Measurements from ENCODE around the gene KRTAP12-1. TPM values are rescaled to one million over a fixed set of nuclear protein-coding genes. Genes with fewer than 3 reads are reported as not detected.
"Not testable (repeated sequence)": the region's sequence is repeated elsewhere in the genome, so short reads cannot be mapped to it uniquely, and the experiment has no call there.

Gene KRTAP12-1
- polyA plus RNA-seq, 3 donors: not detected

DNA sequence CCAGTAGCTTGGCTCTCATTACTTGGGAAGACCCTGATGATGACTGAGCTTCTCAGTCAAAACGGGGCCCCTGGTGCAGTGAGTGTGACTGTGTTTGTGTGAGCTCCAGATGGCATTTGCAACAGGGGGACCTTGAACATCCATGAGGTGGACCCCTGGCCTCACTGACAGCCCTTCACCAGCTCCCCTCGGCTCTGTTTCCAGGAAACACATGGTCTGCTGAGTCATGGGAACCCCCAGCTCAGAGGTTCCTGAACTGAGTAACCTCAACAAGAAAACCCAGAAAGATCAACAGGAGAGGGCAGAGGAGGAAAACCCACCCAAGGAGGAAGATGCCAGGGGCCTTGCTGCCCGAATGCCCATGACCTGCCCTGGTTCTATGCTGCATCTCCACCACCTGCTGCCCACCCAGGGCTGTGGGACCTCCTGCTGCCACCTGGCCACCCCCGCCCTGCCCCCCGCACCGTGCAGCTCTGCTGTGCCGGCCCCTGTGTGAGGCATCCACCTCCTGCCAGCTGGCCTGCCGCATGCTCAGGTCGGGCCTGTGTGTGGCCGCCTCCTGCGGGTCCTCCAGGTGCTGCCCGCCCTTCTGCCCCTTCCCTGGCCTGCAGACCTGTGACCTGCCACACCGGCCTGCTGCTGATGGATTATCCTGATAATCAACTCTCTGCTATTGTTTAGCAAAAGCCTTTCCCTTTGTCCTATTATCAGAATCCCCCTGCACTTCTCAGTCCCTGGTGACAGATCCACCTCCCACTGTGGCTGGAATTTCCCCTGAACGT lies 4.2 kb upstream of the KRTAP12-1 start:
- no peak overlapping the region for H3K27ac ChIP-seq (ENCODE audit: low read depth, low read length)
- WGBS, 3 donors: 21 to 31% (median 31%) methylated on average over 12 to 14 of the region's 14 CpGs

DNA sequence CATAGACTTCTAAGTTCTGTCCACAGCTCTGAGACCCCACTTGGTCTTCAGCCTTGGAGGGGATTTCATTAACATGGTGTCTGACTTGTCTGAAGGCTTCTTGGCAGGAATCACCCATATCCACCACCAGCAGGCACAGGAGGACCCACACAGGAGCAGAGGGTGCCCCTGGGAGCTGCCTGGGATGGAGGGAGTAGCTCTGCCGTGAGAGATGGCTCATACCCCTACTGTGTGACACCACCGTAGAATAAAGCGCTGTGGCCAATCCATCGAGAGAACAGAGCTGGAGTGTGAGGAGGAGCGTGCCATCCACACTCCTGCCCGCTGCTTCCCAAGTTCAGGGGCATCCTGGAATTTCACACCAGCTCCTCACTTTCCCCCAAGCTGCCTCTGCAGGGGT lies 3.1 kb upstream of the KRTAP12-1 start:
- 74 to 83% (median 80%) methylated on average over 5 to 6 of the region's 6 CpGs for WGBS, 3 donors

DNA sequence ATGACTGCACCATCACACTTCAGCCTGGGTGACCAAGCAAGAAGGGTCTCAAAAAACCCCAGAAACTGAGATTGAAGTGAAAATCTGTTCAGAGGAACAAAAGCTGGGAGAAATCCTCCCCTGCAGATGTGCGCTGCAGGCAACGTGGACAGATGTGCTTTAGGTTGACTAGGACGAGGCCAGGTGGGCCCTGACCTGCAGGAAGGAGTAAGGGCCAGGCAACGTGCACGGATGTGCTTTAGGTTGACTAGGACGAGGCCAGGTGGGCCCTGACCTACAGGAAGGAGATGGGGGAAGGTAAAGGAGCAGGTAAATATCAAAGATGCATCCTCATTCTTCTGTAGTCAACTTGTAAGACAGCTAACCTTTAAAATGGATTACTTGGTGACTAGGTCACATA lies 2.5 kb upstream of the KRTAP12-1 start:
- no peak overlapping the region for H3K27ac ChIP-seq (ENCODE audit: low read depth, low read length)
- 66 to 84% (median 70%) methylated on average over 6 of the region's 6 CpGs for WGBS, 3 donors

More for the DNA sequence above, 3.1 kb upstream of the KRTAP12-1 start:
- H3K27ac ChIP-seq (ENCODE audit: low read depth, low read length): not testable (repeated sequence)

DNA sequence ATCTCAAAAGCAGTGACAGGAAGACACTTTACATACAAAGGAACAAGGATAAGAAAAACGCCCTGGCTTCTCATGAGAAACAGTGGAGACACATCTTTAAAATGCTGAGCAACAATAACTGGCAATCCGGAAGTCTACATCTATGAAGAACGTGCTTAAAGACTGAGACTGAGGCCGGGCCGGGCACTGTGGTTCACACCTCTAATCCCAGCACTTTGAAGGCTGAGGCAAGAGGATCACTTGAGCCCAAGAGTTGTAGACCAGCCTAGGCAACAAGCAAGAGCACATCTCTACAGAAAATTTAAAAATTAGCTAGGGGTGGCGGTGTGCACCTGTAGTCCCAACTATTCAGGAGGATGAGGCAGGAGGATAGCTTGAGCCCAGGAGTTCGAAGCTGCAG lies 2.1 kb upstream of the KRTAP12-1 start:
- 65 to 81% (median 72%) methylated on average over 7 of the region's 7 CpGs for WGBS, 3 donors

DNA sequence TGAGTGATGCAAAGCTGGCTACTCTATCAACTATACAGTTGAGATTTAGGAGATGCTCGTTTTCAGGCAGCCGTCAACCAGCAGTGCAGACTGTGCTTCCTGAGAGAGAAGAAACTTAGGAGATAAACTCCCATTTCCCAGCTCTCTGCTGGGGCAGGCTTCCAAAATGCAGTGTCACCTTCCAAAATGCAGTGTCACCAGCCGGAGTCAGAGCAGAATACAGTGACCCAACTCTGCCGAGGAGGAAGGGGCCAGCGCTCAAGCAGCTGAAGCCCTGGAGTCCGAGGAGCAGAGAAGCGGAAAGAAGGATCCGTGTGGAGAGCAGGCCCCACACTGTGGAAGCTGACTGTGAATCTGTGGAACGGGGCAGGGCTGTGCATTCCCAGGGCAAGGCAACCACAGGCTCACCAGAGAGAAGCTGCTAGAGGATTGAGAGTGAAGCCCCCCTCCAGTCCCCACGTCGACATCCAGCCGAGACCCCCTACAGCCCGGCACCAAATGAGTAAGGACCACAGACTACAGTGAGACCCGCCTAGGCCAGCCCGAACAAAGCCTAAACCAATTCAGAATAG lies 703 bp upstream of the KRTAP12-1 start:
- WGBS, 3 donors: 69 to 79% (median 78%) methylated on average over 15 of the region's 15 CpGs

More for the DNA sequence above, 2.1 kb upstream of the KRTAP12-1 start:
- H3K27ac ChIP-seq (ENCODE audit: low read depth, low read length): no peak overlapping the region

DNA sequence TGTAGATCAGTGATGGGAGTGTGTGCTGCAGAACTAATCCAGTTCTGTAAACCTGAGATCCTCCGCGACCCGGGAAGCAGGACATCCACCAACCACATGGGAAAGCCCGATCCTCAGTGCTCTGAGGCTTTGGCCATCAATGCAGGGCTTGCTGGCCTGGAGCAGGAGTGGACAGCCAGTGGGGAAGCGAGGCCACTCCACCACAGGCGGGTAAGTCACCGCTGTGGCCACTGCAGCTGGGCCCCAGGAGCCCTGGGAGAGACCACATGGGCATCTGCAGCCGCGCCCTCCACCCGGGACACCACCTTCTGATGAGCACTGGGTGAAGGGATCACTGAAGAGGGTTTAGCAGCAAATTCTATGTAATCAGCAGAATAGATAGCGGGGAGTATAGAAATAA lies 811 bp downstream of the KRTAP12-1 start:
- WGBS, 3 donors: 69 to 85% (median 77%) methylated on average over 11 of the region's 11 CpGs
- H3K27ac ChIP-seq (ENCODE audit: low read depth, low read length): no peak overlapping the region

More for the DNA sequence above, 703 bp upstream of the KRTAP12-1 start:
- H3K27ac ChIP-seq (ENCODE audit: low read depth, low read length): no peak overlapping the region

DNA sequence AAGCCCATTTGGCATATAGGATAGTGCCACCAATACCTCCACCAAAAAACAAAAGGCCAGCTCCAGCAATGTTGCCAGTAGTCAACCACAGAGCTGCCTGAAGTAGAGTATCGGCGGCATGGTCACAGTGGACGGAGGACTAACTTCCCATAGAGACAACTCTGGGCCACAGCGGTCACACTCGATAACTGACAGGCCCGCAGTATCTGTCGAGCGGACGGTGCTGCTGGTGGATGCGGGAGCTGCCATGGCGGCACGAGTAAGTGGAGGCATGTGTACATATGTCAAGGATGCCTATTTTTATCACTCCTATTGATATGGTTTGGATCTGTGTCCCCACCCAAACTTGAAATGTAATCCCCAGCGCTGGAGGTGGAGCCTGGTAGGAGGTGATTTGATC lies 4.1 kb downstream of the KRTAP12-1 start:
- no peak overlapping the region for H3K27ac ChIP-seq (ENCODE audit: low read depth, low read length)
- WGBS, 3 donors: 90 to 91% (median 91%) methylated on average over 13 of the region's 13 CpGs

DNA sequence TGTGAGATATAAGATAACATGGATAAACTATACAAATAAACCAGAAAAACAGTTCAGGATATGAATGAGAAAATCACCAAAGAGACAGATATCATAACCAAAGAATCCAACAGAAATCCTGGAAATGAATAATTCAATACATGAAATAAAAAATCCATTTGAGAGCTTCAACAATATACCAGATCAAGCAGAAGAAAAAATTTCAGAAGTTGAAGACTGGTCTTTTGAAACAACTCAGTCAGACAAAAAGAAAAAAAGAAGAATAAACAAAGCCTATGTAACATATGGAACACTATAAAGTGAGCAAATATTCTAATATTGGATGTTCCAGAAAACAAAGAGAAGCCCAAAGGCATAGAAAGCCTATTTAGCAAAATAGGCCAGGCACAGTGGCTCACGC lies 10.1 kb downstream of the KRTAP12-1 start:
- WGBS, 3 donors: 94 to 100% (median 97%) methylated on average over 1 of the region's 1 CpG
- no peak overlapping the region for H3K27ac ChIP-seq (ENCODE audit: low read depth, low read length)

DNA sequence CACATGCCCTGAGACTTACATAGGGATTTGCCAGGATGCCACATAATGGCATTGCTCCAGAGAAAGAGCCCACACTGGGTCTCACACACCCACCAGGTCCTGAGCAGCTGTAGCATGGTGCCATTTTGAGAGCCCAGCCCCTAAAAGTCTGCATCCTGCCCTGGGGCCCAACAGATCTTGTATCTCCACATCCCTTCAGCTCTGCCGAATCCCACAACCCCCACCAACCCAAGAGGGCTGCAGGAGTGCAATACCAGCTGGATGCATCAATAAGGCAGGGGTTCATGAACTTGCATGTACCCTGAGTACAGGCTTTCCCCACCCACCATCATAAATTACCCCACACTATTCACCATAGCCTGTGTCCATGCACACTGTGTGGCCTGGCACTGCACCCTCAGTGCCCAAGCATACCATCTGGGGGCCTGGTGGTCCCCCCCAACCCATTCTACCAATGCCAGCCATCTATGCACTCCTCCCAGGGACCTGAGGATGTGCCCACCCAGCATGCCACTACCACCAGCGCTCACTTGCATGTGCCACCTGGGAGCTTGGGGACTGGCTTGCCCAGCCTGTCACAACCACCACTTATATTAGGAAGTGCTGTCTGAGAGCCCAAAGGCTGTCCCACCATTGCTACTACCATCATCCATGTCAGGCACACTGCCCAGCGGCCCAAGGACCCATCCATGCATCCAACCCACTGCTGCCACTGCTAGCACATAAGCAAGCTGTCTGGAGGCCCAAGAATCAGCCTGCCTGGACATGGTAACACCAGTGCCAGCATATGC lies 11.1 kb downstream of the KRTAP12-1 start:
- 55 to 85% (median 70%) methylated on average over 3 of the region's 3 CpGs for WGBS, 3 donors
- H3K27ac ChIP-seq (ENCODE audit: low read depth, low read length): no peak overlapping the region

DNA sequence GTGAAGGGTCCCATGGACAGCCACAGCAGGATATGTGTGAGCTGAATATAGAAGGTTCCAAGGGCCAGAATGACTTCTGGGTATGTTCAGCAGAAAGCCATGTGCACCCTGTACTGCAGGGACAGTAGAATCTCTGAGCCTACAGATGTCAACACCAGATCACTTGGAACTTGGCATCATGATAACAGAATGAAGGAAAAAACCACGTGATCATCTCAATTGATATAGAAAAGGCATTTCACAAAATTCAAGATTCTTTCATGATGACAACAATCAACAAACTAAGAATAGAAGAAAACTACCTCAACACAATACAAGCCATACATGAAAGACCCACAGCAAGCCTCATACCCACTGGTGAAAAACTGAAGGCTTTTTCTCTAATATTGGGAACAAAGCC lies 14.4 kb downstream of the KRTAP12-1 start:
- H3K27ac ChIP-seq (ENCODE audit: low read depth, low read length): no peak overlapping the region
- 59 to 84% (median 70%) methylated on average over 1 of the region's 1 CpG for WGBS, 3 donors

DNA sequence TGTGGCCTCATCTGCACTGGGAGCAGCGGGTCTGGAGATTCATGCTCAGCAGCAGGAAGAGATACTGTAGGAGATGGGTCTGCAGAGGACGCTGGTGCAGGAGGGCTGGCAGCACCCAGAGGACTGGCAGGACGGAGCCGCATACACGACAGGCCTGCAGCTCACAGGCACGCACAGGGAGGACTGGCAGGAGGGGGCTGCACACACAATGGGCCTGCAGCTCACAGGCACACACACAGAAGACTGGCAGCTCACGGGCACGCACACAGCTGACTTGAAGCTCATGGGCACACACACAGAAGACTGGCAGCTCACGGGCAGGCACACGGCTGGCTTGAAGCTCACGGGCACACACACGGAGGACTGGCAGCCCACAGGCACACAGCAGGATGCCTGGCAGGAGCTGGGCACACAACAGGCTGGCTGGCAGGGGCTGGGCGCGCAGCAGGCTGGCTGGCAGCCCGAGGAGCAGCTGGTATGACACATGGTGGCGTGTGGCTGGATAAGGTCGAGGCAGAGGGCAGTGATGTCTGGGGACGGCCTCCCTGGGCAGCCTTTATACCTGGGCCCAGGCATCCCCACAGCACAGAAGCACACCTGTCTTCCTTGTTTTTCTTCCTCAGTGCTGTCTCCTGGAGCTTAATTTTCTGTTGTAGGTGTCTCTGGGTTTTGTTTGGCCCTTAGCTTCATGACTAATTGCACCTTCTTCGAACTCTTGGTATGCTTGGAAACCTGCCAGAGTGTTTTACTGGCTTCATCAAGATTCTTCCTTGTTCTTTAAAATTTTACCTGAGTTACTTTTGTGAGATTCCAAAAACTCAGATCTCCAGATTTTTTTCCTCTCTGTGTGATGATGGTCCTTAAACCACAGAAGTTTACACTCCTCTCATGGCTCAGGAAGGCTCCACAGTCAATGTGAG lies 15.3 kb downstream of the KRTAP12-1 start, which contains the start of gene KRTAP12-2:
Gene KRTAP12-2 (minus strand): TSS at position 527 of the 920 bp plus-strand sequence. CDS start 41 bp downstream, at position 486.
- whole genome bisulfite sequencing, 3 donors: 58 to 72% (median 69%) methylated on average over 19 of the region's 19 CpGs
- no peak within 1 kb of the TSS for H3K27ac ChIP-seq (ENCODE audit: low read depth, low read length)

DNA sequence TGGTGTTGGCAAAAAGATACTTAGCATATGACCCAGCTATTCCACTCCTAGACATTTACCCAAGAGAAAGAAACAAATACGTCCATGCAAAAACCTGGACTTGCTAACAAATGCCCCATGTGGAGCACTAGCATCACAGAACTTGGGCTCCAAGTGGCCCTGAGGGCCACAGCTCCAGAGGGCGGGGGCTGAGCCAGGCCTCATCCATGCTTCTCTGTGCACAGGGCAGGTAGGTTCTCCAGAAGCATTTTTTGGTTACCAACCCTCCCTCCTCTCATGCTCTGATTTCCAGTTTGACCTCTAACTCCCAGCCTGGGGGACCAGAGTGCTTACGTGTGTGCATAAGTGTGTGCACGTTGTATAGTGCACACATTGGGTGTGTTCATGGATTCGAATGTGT lies 17.3 kb downstream of the KRTAP12-1 start:
- 76 to 86% (median 85%) methylated on average over 5 of the region's 5 CpGs for WGBS, 3 donors
- H3K27ac ChIP-seq (ENCODE audit: low read depth, low read length): no peak overlapping the region

DNA sequence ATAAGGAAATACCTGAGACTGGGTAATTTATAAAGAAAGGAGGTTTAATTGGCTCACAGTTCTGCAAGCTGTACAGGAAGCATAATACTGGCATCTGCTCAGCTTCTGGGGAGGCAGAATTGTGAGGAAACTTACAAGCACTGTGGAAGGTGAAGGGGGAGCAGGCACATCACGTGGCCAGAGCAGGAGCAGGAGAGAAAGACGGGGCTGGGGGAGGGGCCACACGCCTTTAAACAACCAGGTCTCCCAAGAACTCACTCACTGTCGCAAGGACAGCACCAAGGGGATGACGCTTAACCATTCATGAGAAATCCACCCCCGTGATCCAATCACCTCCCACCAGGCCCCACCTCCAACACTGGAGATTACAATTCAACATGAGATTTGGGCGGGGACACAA lies 20.4 kb downstream of the KRTAP12-1 start:
- WGBS, 3 donors: 32 to 65% (median 44%) methylated on average over 7 of the region's 7 CpGs
- not testable (repeated sequence) for H3K27ac ChIP-seq (ENCODE audit: low read depth, low read length)

DNA sequence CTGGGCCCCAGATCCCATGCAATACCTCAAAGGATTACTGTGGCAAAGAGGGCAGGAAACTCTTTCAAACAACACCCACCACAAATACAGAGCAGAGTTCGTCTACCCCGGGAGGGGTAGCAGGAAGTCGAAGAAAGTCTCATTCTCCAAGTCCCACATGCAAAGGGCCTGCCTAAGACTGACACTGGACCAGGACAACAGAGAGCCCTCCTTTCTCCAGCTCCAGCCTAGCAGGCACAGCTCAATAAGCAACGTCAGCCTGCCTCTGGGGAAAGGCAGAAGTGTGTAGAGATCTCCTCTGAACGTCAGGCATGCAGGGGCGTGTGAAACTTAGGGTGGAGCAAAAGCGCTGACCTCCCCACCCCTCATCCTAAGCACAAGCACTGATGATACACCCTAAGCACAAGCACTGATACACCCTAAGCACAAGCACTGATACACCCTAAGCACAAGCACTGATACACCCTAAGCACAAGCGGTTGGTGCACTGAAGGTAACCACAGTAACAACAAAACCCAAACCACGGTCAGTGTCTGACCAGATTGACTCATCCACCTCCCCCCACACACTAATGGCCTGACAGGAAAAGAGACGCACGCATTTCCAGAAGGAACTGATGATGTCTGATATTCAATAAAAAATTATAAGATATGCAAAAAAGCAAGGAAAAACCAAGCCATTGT lies 22.9 kb downstream of the KRTAP12-1 start:
- no peak overlapping the region for H3K27ac ChIP-seq (ENCODE audit: low read depth, low read length)
- 44 to 57% (median 49%) methylated on average over 11 of the region's 11 CpGs for WGBS, 3 donors

DNA sequence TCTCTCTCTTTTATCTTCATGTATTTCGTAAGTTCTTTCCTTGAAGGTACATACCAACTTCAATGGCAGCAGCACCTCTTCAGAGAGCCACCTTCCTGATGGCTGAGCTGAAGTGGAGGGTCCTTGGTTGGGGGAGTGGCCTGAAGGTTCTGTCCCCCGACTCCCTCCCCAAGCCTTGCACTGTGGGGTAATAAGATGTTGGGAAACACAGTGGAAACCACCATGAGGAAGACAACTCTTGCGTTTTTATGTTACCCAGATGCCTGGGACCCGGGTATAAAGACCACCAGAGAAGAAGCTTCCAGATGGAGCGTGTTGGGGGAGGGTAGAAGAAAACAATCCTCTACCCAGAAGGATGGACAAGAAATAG lies 23.4 kb downstream of the KRTAP12-1 start:
- 72 to 76% (median 72%) methylated on average over 5 of the region's 5 CpGs for WGBS, 3 donors
- no peak overlapping the region for H3K27ac ChIP-seq (ENCODE audit: low read depth, low read length)

DNA sequence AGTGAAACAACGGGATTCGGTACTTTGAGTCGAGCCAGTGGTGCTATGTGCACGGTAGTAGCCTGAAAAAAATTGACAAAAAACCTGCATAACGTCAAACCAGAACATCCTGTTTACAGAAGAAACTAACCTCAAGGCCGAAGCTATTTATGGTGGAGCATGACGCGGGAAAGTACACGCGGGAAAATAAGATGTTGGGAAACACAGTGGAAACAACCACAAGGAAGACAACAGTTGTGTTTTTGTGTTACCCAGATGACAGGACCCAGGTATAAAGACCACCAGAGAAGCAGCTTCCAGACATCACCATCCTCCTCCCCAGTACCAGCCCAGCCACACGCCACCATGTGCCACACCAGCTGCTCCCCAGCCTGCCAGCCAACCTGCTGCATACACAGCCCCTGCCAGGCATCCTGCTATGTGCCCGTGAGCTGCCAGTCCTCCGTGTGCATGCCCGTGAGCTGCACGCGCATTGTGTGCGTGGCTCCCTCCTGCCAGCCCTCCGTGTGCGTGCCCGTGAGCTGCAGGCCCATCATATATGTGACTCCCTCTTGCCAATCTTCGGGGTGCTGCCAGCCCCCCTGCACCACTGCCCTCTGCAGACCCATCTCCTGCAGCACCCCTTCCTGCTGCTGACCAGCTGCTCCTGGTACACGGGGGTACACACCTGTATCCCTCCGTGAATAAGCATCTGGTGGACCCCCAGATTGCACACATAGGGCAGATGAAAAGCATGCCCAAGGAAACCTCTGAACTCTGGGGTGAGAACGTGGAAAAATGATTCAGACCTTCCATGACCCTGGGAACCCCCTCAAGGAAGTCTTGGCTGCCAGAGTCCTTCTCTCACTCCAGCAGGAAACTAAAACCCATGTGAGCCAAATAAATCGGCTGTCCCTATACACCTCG lies 24.1 kb downstream of the KRTAP12-1 start, which contains the start of gene KRTAP12-3:
Gene KRTAP12-3 (plus strand): TSS at position 298 of the 906 bp plus-strand sequence. CDS start 48 bp downstream, at position 346.
- no peak within 1 kb of the TSS for H3K27ac ChIP-seq (ENCODE audit: low read depth, low read length)
- WGBS, 3 donors: 62 to 68% (median 68%) methylated on average over 26 of the region's 26 CpGs

DNA sequence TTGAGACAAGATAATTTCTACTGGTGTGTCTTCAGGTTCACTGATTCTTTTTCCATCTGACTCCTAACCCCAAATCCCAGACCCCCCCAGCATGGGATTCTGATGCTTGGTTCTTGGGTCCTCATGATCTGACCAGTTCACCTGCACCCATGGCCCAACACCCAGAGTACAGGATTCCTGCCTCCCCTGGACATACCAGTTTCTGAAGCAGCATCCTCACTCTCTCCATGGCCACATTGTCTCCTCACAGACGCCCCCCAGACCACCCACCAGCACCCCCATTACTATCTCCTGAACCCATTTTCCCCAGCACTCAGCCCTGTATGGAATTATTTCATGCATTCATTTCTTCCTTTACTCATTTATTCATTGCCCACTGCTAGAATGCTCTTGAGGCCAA lies 25.1 kb downstream of the KRTAP12-1 start:
- WGBS, 3 donors: 35 to 76% (median 47%) methylated on average over 1 of the region's 1 CpG
- no peak overlapping the region for H3K27ac ChIP-seq (ENCODE audit: low read depth, low read length)
